ENCODE results near the gene CACNA1F.

CACNA1F gene

DNA sequence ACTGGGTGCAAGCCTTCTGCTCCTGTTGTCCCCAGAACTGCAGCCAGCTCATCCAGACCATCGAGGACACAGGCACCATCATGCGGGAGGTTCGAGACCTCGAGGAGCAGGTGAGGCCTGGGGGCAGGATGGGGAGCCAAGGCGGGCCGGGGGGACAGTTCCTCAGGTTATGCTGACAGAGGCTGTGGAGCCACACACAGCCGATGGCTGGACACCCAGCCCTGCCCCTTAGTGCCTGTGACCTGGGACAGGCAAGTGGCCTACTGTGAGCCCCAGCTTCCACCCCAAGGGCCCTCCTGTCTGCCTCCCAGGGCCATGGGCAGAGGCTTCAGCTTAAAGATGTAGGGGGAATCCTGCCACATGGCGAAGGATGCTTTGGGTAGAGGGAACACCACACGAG lies 16.5 kb upstream of the CACNA1F start:
- Histone ChIP-seq H3K9ac (ENCODE audit: low read depth, low read length) (no peak overlapping the region), H3K9me3 (ENCODE audit: control insufficient read depth, insufficient read depth, low read length) (no peaks in the 10 kb centered on the region)

DNA sequence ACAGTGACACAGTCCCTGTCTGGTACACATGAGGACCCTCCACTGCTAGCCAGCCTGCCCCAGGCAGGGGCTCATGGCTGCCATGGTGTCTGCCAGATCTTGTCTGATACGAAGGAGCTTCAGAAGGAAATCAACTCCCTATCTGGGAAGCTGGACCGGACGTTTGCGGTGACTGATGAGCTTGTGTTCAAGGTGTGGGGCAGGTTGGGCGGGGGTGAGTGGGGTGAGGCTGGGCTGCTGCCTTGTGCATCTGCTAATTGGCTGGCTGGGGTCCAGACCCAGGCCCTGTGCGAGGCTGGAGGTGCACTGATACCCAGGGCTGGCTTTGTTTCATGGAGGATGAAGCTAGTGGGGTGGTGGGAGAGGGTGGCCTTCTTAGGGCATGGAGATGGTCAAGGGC lies 15.9 kb upstream of the CACNA1F start:
- Histone ChIP-seq H3K9me3 (ENCODE audit: control insufficient read depth, insufficient read depth, low read length) (no peaks in the 10 kb centered on the region), H3K9ac (ENCODE audit: low read depth, low read length) (no peak overlapping the region), H3K36me3 (ENCODE audit: insufficient read depth, low read length) (no peaks in the 10 kb centered on the region), H3K4me1 (ENCODE audit: insufficient read depth, low read length) (no peaks in the 10 kb centered on the region)

More for the DNA sequence above, 16.5 kb upstream of the CACNA1F start:
- Histone ChIP-seq H3K4me1 (ENCODE audit: insufficient read depth, low read length) (no peaks in the 10 kb centered on the region), H3K36me3 (ENCODE audit: insufficient read depth, low read length) (no peaks in the 10 kb centered on the region)

GRCh38 chrX:49247916-49248811 lies 15.0 kb upstream of the CACNA1F start:
- Histone ChIP-seq H3K4me1 (ENCODE audit: insufficient read depth, low read length) (peaks cover 3% of the 10 kb centered on the region; the same call in 1 of the 2 replicates), H3K9ac (ENCODE audit: low read depth, low read length) (no peak overlapping the region), H3K9me3 (ENCODE audit: control insufficient read depth, insufficient read depth, low read length) (no peaks in the 10 kb centered on the region), H3K36me3 (ENCODE audit: insufficient read depth, low read length) (no peaks in the 10 kb centered on the region)

DNA sequence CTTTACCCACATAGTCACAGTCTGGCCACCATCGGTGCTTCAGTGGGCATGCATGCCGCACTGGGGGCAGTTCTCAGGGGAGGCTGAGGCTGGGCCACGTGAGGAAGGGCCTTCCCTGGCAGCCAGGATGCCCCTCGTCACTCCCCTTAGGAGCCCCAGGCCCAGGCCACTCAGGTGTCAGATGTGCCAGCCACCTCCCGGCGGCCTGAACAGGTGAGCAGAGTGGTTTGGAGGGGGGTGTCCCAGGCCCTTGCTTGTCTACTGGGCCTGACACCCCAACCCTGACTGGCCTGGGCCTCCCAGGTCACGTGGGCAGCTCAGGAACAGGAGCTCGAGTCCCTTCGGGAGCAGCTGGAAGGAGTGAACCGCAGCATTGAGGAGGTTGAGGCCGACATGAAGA lies 14.2 kb upstream of the CACNA1F start:
- peaks cover 11% of the 10 kb centered on the region; the same call in 1 of the 2 replicates for H3K4me1 ChIP-seq (ENCODE audit: insufficient read depth, low read length)
- no peaks in the 10 kb centered on the region for H3K36me3 ChIP-seq (ENCODE audit: insufficient read depth, low read length)
- H3K9me3 ChIP-seq (ENCODE audit: control insufficient read depth, insufficient read depth, low read length) = no peaks in the 10 kb centered on the region; the same call in 1 of the 2 replicates
- H3K9ac ChIP-seq (ENCODE audit: low read depth, low read length) = no peak overlapping the region

- H3K9ac ChIP-seq (ENCODE audit: low read depth, low read length) = no peak overlapping the region
- no peaks in the 10 kb centered on the region for H3K36me3 ChIP-seq (ENCODE audit: insufficient read depth, low read length)
- no peaks in the 10 kb centered on the region; the same call in 1 of the 2 replicates for H3K9me3 ChIP-seq (ENCODE audit: control insufficient read depth, insufficient read depth, low read length)
- H3K4me1 ChIP-seq (ENCODE audit: insufficient read depth, low read length) = peaks cover 13% of the 10 kb centered on the region; the same call in 1 of the 2 replicates
Observed at GRCh38 chrX:49246541-49246940, 13.4 kb upstream of the CACNA1F start.

- Histone ChIP-seq H3K36me3 (ENCODE audit: insufficient read depth, low read length) (no peaks in the 10 kb centered on the region), H3K9me3 (ENCODE audit: control insufficient read depth, insufficient read depth, low read length) (no peaks in the 10 kb centered on the region; the same call in 1 of the 2 replicates)
Observed at GRCh38 chrX:49244207-49244606, 11.1 kb upstream of the CACNA1F start.

DNA sequence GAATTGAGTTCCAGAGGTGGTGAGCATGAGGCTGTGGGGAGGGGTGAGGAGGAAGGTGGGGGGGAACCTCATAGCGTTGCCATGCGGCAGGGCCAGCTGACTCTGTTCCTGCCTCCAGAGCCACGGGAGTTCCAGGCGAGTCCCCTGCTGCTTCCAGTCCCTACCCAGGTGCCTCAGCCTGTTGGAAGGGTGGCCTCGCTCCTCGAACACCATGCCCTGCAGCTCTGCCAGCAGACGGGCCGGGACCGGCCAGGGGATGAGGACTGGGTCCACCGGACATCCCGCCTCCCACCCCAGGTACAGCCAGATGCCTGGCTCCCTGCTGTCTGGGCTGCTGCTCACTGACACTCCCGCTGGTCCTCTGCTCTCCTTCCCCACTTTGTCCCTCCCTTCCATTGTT lies 10.0 kb upstream of the CACNA1F start:
- no peaks in the 10 kb centered on the region; the same call in 1 of the 2 replicates for H3K9me3 ChIP-seq (ENCODE audit: control insufficient read depth, insufficient read depth, low read length)
- H3K36me3 ChIP-seq (ENCODE audit: insufficient read depth, low read length) = no peaks in the 10 kb centered on the region
- H3K9ac ChIP-seq (ENCODE audit: low read depth, low read length) = no peak overlapping the region
- peaks cover 13% of the 10 kb centered on the region; the same call in 1 of the 2 replicates for H3K4me1 ChIP-seq (ENCODE audit: insufficient read depth, low read length)

More at GRCh38 chrX:49244207-49244606, 11.1 kb upstream of the CACNA1F start:
- H3K9ac ChIP-seq (ENCODE audit: low read depth, low read length) = no peak overlapping the region
- peaks cover 13% of the 10 kb centered on the region; the same call in 1 of the 2 replicates for H3K4me1 ChIP-seq (ENCODE audit: insufficient read depth, low read length)

DNA sequence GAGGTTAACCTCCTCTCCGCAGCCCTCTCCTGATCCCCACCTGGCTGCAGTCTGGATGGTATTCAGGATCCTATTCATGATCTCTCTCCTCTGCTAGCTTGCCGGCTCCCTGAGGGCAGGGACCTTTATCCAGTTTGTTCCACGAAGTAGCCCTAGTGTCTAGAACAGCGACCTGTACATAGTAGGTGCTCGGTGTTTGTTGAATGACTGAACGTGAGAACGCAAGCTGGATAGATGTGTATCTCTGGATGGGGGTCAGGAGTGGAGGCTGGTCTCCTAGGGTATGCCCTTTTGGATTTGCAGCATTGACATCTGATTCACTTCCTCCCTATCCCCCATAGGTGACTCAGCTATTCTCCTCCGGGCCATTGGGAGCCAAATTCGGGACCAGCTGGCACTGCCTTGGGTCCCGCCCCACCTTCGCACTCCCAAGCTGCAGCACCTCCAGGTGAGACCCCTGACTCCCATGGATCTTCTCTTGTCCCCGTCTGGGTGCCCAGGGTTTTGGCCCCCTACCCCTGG lies 9.5 kb upstream of the CACNA1F start:
- Histone ChIP-seq H3K4me1 (ENCODE audit: insufficient read depth, low read length) (peaks cover 13% of the 10 kb centered on the region; the same call in 1 of the 2 replicates), H3K9me3 (ENCODE audit: control insufficient read depth, insufficient read depth, low read length) (no peaks in the 10 kb centered on the region; the same call in 1 of the 2 replicates), H3K9ac (ENCODE audit: low read depth, low read length) (no peak overlapping the region), H3K36me3 (ENCODE audit: insufficient read depth, low read length) (no peaks in the 10 kb centered on the region)

DNA sequence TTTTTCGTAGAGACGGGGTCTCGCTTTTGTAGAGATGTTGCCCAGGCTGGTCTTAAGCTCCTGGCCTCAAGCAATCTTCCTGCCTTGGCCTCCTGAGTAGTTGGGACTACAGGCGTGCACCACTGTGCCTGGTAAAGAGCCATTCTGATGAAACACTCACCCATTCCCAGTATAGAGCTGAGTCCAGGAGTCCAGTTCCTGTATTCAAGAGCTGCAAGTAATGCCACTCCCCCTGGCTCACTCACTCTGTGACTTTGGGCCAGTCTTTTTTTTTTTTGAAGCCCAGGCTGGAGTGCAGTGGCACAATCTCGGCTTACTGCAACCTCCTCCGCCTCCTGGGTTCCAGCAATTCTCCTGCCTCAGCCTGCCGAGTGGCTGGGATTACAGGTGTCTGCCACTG lies 5.6 kb upstream of the CACNA1F start:
- H3K4me1 ChIP-seq (ENCODE audit: insufficient read depth, low read length) = peaks cover 13% of the 10 kb centered on the region; the same call in 1 of the 2 replicates
- H3K9me3 ChIP-seq (ENCODE audit: control insufficient read depth, insufficient read depth, low read length) = no peaks in the 10 kb centered on the region; the same call in 1 of the 2 replicates
- H3K9ac ChIP-seq (ENCODE audit: low read depth, low read length) = no peak overlapping the region
- no peaks in the 10 kb centered on the region for H3K36me3 ChIP-seq (ENCODE audit: insufficient read depth, low read length)

DNA sequence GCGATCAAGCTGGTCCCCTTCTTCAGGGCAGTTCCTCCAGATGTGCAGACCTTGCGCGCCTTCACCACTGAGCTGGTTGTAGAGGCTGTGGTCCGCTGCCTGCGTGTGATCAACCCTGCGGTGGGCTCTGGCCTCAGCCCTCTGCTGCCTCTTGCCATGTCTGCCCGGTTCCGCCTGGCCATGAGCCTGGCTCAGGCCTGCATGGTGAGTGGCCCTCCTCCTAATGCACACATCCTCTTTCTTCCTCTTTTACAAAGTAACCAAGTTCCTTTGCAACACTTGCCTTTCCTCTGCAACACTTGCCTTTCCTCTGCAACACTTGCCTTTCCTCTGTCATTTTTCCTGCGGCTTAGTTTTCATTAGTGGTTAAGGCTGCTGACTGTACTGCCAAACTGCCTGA lies 3.9 kb upstream of the CACNA1F start:
- Histone ChIP-seq H3K9ac (ENCODE audit: low read depth, low read length) (no peak overlapping the region), H3K36me3 (ENCODE audit: insufficient read depth, low read length) (no peaks in the 10 kb centered on the region), H3K4me1 (ENCODE audit: insufficient read depth, low read length) (no peaks in the 10 kb centered on the region; the same call in 1 of the 2 replicates), H3K9me3 (ENCODE audit: control insufficient read depth, insufficient read depth, low read length) (no peaks in the 10 kb centered on the region)

DNA sequence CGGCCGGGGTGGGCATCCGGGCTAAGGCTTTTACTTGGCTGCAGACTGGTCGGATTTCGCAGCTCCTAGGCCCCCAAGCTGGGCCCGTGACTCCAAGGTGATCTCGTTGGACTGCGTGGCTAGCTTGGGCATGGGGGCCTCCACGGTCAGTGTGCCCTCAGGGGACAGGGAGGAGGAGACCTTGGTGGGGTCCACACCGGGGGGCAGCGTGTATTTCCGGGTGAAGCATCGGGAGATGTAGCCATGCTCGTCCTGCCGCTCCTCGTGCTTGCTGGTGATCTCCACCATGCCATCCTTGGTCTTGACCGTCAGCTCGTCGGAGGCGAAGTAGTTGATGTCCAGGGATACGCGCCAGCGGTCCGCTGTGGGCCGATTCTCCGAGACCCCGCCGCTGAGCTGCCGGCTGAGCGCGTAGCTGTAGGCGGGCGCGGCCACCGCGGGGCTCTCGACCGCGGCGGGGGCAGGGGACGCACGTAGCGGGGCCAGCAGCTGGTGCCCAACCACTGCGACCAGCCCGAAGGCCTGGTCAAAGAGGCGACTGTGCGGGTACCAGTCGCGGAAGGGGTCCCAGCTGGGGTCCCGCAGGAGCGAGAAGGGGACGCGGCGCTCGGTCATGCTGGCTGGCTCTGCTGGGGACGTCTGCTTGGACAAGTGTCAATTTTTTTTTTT lies 881 bp upstream of the CACNA1F start:
- Histone ChIP-seq H3K9ac (ENCODE audit: low read depth, low read length) (peak overlapping the region; percentile 3; the same call in 1 of the 2 replicates), H3K4me1 (ENCODE audit: insufficient read depth, low read length) (no peaks in the 10 kb centered on the region; the same call in 1 of the 2 replicates), H3K9me3 (ENCODE audit: control insufficient read depth, insufficient read depth, low read length) (no peaks in the 10 kb centered on the region), H3K36me3 (ENCODE audit: insufficient read depth, low read length) (no peaks in the 10 kb centered on the region)

- H3K4me1 ChIP-seq (ENCODE audit: insufficient read depth, low read length) = no peaks in the 10 kb centered on the region; the same call in 1 of the 2 replicates
- H3K36me3 ChIP-seq (ENCODE audit: insufficient read depth, low read length) = no peaks in the 10 kb centered on the region
- H3K9me3 ChIP-seq (ENCODE audit: control insufficient read depth, insufficient read depth, low read length) = no peaks in the 10 kb centered on the region
Observed at GRCh38 chrX:49232525-49232924, 615 bp downstream of the CACNA1F start.

GRCh38 chrX:49231333-49232000 lies 1.7 kb downstream of the CACNA1F start:
- Histone ChIP-seq H3K9ac (ENCODE audit: low read depth, low read length) (no peak overlapping the region), H3K4me1 (ENCODE audit: insufficient read depth, low read length) (no peaks in the 10 kb centered on the region; the same call in 1 of the 2 replicates), H3K9me3 (ENCODE audit: control insufficient read depth, insufficient read depth, low read length) (no peaks in the 10 kb centered on the region), H3K36me3 (ENCODE audit: insufficient read depth, low read length) (no peaks in the 10 kb centered on the region)

More at GRCh38 chrX:49232525-49232924, 615 bp downstream of the CACNA1F start:
- H3K9ac ChIP-seq (ENCODE audit: low read depth, low read length) = no peak overlapping the region

Measured in ES-I3 (cell line).